Kidney (tissue), 14 donors: ENCODE results near the gene UNC119. TPM values are rescaled to one million over a fixed set of nuclear protein-coding genes. Genes with fewer than 3 reads are reported as not detected.

Experiments
- DNase-seq, 5 donors: peaks; one replicate each; pipeline ENCODE4 v3.0.0-alpha.2; 2013 to 2020
- FAIRE-seq: peaks from 2 replicates; lab custom pipeline; 2012; peaks lifted over from hg19 to GRCh38; lab: Jason Lieb, UNC
- H3K27ac ChIP-seq, 2 donors: one replicate each; pipeline ENCODE4 v1.7.0; 2013; ENCODE audit warnings: low read depth in 2 of 2, low read length in 2 of 2, inconsistent platforms in 1 of 2
- H3K27me3 ChIP-seq: one replicate; pipeline ENCODE4 v1.7.1; 2013; ENCODE audit warnings: low read length, inconsistent platforms; ENCODE audit not compliant: control insufficient read depth, insufficient read depth
- H3K36me3 ChIP-seq, 3 donors: one replicate each; pipeline versions ENCODE4 v1.7.0 to v1.7.1; 2013; ENCODE audit warnings: low read length in 3 of 3, control low read depth in 1 of 3, inconsistent platforms in 1 of 3; ENCODE audit not compliant: insufficient read depth in 3 of 3, control insufficient read depth in 2 of 3
- H3K4me1 ChIP-seq, 3 donors: one replicate each; pipeline versions ENCODE4 v1.7.0 to v1.7.1; 2013; ENCODE audit warnings: low read length in 3 of 3, inconsistent platforms in 1 of 3, low read depth in 1 of 3; ENCODE audit not compliant: control insufficient read depth in 2 of 3, insufficient read depth in 2 of 3
- H3K4me3 ChIP-seq, 3 donors: one replicate each; pipeline versions ENCODE4 v1.7.0 to v1.8.1; 2013; ENCODE audit warnings: low read length in 3 of 3, control low read depth in 1 of 3, inconsistent platforms in 1 of 3
- H3K9ac ChIP-seq, 3 donors: one replicate each; pipeline versions ENCODE4 v1.7.0 to v1.7.1; 2013; ENCODE audit warnings: low read length in 3 of 3, control low read depth in 1 of 3, inconsistent platforms in 1 of 3
- H3K9me3 ChIP-seq, 3 donors: one replicate each; pipeline versions ENCODE4 v1.7.0 to v1.7.1; 2013; ENCODE audit warnings: low read length in 3 of 3, control low read depth in 1 of 3, inconsistent platforms in 1 of 3; ENCODE audit not compliant: control insufficient read depth in 2 of 3, insufficient read depth in 1 of 3
- CTCF ChIP-seq: IDR thresholded peaks from 3 replicates; pipeline ENCODE4 v1.5.1; 2012; ENCODE audit warnings: mild to moderate bottlenecking, moderate library complexity, borderline replicate concordance; ENCODE audit not compliant: insufficient read depth; ENCODE audit errors: extremely low read depth
- intact Hi-C: fragments of 100-400 bp; cut with DNase I; formaldehyde crosslinking; loops from one replicate; pipeline ENCODE4 v1.11.1; 2022
- polyA plus RNA-seq: library from polyadenylated mRNA; stranded (reverse); fragments of 350-450 nt; fragmentation: Illumina TruSeq; extraction: RNeasy Lipid Tissue Mini Kit (QIAGEN cat#74804); gene quantifications from one replicate; pipeline ENCODE4 v1.2.3, GENCODE V29; 2014; ENCODE audit warnings: low read depth, low replicate concordance; ENCODE audit not compliant: insufficient read depth
- total RNA-seq: library from RNA; stranded (reverse); fragmentation: NEBNext Ultra II Directional; extraction: Animal tissue kit (Norgen Biotek cat#: 25700); gene quantifications from one replicate; pipeline ENCODE4 v1.2.1, GENCODE V29; 2021
- donor health status: control.
- donor health status: control.
- donor health status: control.
- donor health status: control.
- donor health status: control.
- donor health status: DM: yes; HTN: yes; CAD: no.
- donor health status: Normal renal cell carcinoma (clear cell type).

UNC119 gene
- total and polyA plus RNA-seq, 2 donors from 2014 or later: 19.0 to 60.7 TPM

GRCh38 chr17:28532050-28532960 lies 20.1 kb downstream of the UNC119 start:
- FAIRE-seq: no peak

GRCh38 chr17:28530926-28531325 lies 21.5 kb downstream of the UNC119 start:
- Histone ChIP-seq H3K27ac (no peak overlapping the region), H3K4me3 (no peak overlapping the region), H3K4me1 (peaks cover 0 to 2% (median 0%) of the 10 kb centered on the region in 3 donors), H3K36me3 (no peaks in the 10 kb centered on the region), H3K27me3 (no peaks in the 10 kb centered on the region), H3K9me3 (no peaks in the 10 kb centered on the region), H3K9ac (no peak overlapping the region)
- intact Hi-C loops: no loop called here
- no peak for DNase-seq
- FAIRE-seq: no peak
- TF ChIP-seq CTCF: no peak

More at GRCh38 chr17:28532050-28532960, 20.1 kb downstream of the UNC119 start:
- no peaks in the 10 kb centered on the region for H3K36me3 ChIP-seq
- DNase-seq: peak in 3 of 5 donors; percentile 59 to 70 (median 66)
- H3K9me3 ChIP-seq: no peaks in the 10 kb centered on the region
- H3K9ac ChIP-seq: no peak overlapping the region
- H3K27me3 ChIP-seq: no peaks in the 10 kb centered on the region
- no peaks in the 10 kb centered on the region for H3K4me1 ChIP-seq
- no peak for TF ChIP-seq CTCF
- intact Hi-C loops: no loop called here
- H3K4me3 ChIP-seq: no peak overlapping the region
- no peak overlapping the region for H3K27ac ChIP-seq

DNA sequence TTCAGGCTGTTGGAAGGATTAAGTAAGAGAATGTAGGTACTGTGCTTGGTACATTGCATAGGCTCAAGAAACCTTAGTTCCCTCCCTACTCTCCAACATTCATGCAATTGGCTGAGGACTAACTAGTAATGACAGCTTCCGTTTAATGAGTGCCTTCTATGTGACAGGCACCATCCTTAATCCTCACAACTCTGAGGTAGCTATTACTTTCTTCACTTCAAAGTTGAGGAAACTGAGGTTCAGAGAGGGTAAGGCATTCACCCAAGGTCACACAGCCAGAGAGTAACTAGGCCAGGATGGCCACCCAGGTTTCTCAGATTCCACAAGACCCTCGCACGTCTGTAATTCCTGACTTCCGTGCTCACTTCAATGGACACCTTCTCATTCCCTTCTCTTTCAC lies 22.2 kb downstream of the UNC119 start:
- peaks cover 0 to 9% (median 2%) of the 10 kb centered on the region in 3 donors for H3K4me1 ChIP-seq
- intact Hi-C loops: no loop called here

More for the DNA sequence above, 22.2 kb downstream of the UNC119 start:
- Histone ChIP-seq H3K27me3 (no peaks in the 10 kb centered on the region), H3K4me3 (no peak overlapping the region), H3K9ac (no peak overlapping the region), H3K9me3 (no peaks in the 10 kb centered on the region), H3K27ac (no peak overlapping the region), H3K36me3 (no peaks in the 10 kb centered on the region)
- no peak for FAIRE-seq
- DNase-seq: no peak
- TF ChIP-seq CTCF: no peak
